HepG2 (cell line): ENCODE measurements around the gene SULT6B1. TPM values are rescaled to one million over a fixed set of nuclear protein-coding genes. Genes with fewer than 3 reads are reported as not detected.

ENCODE experiments used
- FOXA3 ChIP-seq: IDR thresholded peaks from 2 replicates; pipeline ENCODE4 v1.6.1; 2016; ENCODE audit warnings: missing genetic modification reagents, missing compliant biosample characterization
- MATR3 ChIP-seq: sonication (generic); formaldehyde crosslinking; IDR thresholded peaks from 2 replicates; pipeline ENCODE4 v1.4.0; 2020; ENCODE audit warnings: missing genetic modification reagents
- MLXIP ChIP-seq: sonication (generic); formaldehyde crosslinking; IDR thresholded peaks from 2 replicates; pipeline ENCODE4 v1.9.0; 2021; ENCODE audit warnings: missing genetic modification reagents, borderline replicate concordance
- NCOA1 ChIP-seq: sonication (generic); formaldehyde crosslinking; IDR thresholded peaks from 2 replicates; pipeline ENCODE4 v1.9.0; 2021; ENCODE audit warnings: missing genetic modification reagents
- NFYB ChIP-seq: sonication (generic); formaldehyde crosslinking; IDR thresholded peaks from 2 replicates; pipeline ENCODE4 v1.4.0; 2020; ENCODE audit warnings: missing genetic modification reagents
- SNRNP70 ChIP-seq: fragments of 200-400 bp; formaldehyde crosslinking; IDR thresholded peaks from 2 replicates; pipeline ENCODE4 v1.6.1; 2017; ENCODE audit warnings: mild to moderate bottlenecking, low read depth, low read length, moderate library complexity
- THYN1 ChIP-seq: sonication (generic); formaldehyde crosslinking; IDR thresholded peaks from 2 replicates; pipeline ENCODE4 v1.8.1; 2023; ENCODE audit warnings: low read depth, mild to moderate bottlenecking, moderate library complexity, missing genetic modification reagents, borderline replicate concordance
- ZNF138 ChIP-seq: sonication (generic); formaldehyde crosslinking; IDR thresholded peaks from 2 replicates; pipeline ENCODE4 v1.5.0; 2020; ENCODE audit warnings: mild to moderate bottlenecking, low read depth, missing genetic modification reagents
- ZNF24 ChIP-seq: fragments of 450-650 bp; IDR thresholded peaks from 2 replicates; pipeline ENCODE4 v1.6.1; 2017; ENCODE audit warnings: antibody characterized with exemption, mild to moderate bottlenecking
- ZNF296 ChIP-seq: sonication (generic); formaldehyde crosslinking; conservative IDR thresholded peaks from 2 replicates; pipeline ENCODE4 v1.5.0; 2020; ENCODE audit warnings: mild to moderate bottlenecking, missing genetic modification reagents
- ZNF510 ChIP-seq: sonication (generic); formaldehyde crosslinking; IDR thresholded peaks from 2 replicates; pipeline ENCODE4 v1.4.0; 2020; ENCODE audit warnings: low read depth, mild to moderate bottlenecking, missing genetic modification reagents
- ZNF547 ChIP-seq: sonication (generic); formaldehyde crosslinking; IDR thresholded peaks from 2 replicates; pipeline ENCODE4 v1.5.1; 2020; ENCODE audit warnings: mild to moderate bottlenecking, missing genetic modification reagents
- ZNF549 ChIP-seq: sonication (generic); formaldehyde crosslinking; IDR thresholded peaks from 2 replicates; pipeline ENCODE4 v1.5.0; 2020; ENCODE audit warnings: missing genetic modification reagents
- polyA plus RNA-seq, 8 experiments: library from polyadenylated mRNA; depleted of rRNA in 3 of 8; stranded (reverse) in 7 of 8; unstranded in 1 of 8; fragments of >200 nt; fragmentation: Illumina TruSeq in 4 of 8; extraction: Trizol in 4 of 8; gene quantifications; 2 replicates each; pipeline versions ENCODE4 v1.2.1 to v1.2.3, GENCODE V29; 2011 to 2016; ENCODE audit warnings: low read depth in 4 of 8, missing spikeins in 1 of 8, mixed read lengths in 1 of 8; ENCODE audit not compliant: insufficient read depth in 1 of 8
- total RNA-seq, 5 experiments: library from RNA; depleted of rRNA; stranded (reverse); fragments of >200 nt; fragmentation: Illumina TruSeq; extraction: Trizol; gene quantifications; 2 replicates each; pipeline ENCODE4 v1.2.3, GENCODE V29; 2016; ENCODE audit warnings: low read depth in 1 of 5
- TF ChIP-seq, protein P1 (sequence below): IDR thresholded peaks from 2 replicates; pipeline ENCODE4 v1.4.0; 2020; ENCODE audit warnings: mild to moderate bottlenecking, missing genetic modification reagents
- TF ChIP-seq, protein P2 (sequence below): IDR thresholded peaks from 2 replicates; pipeline ENCODE4 v1.6.1; 2016; ENCODE audit warnings: mild to moderate bottlenecking
- TF ChIP-seq, protein P3 (sequence below): sonication (generic); formaldehyde crosslinking; IDR thresholded peaks from 2 replicates; pipeline ENCODE4 v1.4.0; 2020; ENCODE audit warnings: missing genetic modification reagents
- TF ChIP-seq, protein P4 (sequence below): sonication (generic); formaldehyde crosslinking; IDR thresholded peaks from 2 replicates; pipeline ENCODE4 v1.5.0; 2020; ENCODE audit warnings: mild to moderate bottlenecking, missing genetic modification reagents, moderate library complexity

Gene SULT6B1
- total and polyA plus RNA-seq, 2 of the 13 experiments (the other 11 are each of a cell fraction or from before 2014, with no cell fraction given) = not detected

- TF ChIP-seq ZNF138 (CRISPR knock-in tag) = no peak
- no peak for TF ChIP-seq NFYB
- TF ChIP-seq, protein P1, sequence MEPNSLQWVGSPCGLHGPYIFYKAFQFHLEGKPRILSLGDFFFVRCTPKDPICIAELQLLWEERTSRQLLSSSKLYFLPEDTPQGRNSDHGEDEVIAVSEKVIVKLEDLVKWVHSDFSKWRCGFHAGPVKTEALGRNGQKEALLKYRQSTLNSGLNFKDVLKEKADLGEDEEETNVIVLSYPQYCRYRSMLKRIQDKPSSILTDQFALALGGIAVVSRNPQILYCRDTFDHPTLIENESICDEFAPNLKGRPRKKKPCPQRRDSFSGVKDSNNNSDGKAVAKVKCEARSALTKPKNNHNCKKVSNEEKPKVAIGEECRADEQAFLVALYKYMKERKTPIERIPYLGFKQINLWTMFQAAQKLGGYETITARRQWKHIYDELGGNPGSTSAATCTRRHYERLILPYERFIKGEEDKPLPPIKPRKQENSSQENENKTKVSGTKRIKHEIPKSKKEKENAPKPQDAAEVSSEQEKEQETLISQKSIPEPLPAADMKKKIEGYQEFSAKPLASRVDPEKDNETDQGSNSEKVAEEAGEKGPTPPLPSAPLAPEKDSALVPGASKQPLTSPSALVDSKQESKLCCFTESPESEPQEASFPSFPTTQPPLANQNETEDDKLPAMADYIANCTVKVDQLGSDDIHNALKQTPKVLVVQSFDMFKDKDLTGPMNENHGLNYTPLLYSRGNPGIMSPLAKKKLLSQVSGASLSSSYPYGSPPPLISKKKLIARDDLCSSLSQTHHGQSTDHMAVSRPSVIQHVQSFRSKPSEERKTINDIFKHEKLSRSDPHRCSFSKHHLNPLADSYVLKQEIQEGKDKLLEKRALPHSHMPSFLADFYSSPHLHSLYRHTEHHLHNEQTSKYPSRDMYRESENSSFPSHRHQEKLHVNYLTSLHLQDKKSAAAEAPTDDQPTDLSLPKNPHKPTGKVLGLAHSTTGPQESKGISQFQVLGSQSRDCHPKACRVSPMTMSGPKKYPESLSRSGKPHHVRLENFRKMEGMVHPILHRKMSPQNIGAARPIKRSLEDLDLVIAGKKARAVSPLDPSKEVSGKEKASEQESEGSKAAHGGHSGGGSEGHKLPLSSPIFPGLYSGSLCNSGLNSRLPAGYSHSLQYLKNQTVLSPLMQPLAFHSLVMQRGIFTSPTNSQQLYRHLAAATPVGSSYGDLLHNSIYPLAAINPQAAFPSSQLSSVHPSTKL (CRISPR knock-in tag) = peak; percentile 36; the same call in 1 of the 2 replicates
- no peak for TF ChIP-seq SNRNP70
- TF ChIP-seq ZNF549 (CRISPR knock-in tag) = no peak
- TF ChIP-seq, protein P2, sequence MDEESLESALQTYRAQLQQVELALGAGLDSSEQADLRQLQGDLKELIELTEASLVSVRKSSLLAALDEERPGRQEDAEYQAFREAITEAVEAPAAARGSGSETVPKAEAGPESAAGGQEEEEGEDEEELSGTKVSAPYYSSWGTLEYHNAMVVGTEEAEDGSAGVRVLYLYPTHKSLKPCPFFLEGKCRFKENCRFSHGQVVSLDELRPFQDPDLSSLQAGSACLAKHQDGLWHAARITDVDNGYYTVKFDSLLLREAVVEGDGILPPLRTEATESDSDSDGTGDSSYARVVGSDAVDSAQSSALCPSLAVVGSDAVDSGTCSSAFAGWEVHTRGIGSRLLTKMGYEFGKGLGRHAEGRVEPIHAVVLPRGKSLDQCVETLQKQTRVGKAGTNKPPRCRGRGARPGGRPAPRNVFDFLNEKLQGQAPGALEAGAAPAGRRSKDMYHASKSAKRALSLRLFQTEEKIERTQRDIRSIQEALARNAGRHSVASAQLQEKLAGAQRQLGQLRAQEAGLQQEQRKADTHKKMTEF (CRISPR knock-in tag) = peak; percentile 33; the same call in 1 of the 2 replicates
- peak; percentile 86; the same call in 1 of the 2 replicates for TF ChIP-seq ZNF510
- no peak for TF ChIP-seq ZNF296 (CRISPR knock-in tag)
- TF ChIP-seq THYN1 = no peak
- TF ChIP-seq MLXIP (CRISPR knock-in tag) = no peak
- no peak; the same call in 1 of the 2 replicates for TF ChIP-seq ZNF547
- TF ChIP-seq, protein P3, sequence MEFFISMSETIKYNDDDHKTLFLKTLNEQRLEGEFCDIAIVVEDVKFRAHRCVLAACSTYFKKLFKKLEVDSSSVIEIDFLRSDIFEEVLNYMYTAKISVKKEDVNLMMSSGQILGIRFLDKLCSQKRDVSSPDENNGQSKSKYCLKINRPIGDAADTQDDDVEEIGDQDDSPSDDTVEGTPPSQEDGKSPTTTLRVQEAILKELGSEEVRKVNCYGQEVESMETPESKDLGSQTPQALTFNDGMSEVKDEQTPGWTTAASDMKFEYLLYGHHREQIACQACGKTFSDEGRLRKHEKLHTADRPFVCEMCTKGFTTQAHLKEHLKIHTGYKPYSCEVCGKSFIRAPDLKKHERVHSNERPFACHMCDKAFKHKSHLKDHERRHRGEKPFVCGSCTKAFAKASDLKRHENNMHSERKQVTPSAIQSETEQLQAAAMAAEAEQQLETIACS (CRISPR knock-in tag) = no peak
- no peak for TF ChIP-seq FOXA3
- TF ChIP-seq, protein P4, sequence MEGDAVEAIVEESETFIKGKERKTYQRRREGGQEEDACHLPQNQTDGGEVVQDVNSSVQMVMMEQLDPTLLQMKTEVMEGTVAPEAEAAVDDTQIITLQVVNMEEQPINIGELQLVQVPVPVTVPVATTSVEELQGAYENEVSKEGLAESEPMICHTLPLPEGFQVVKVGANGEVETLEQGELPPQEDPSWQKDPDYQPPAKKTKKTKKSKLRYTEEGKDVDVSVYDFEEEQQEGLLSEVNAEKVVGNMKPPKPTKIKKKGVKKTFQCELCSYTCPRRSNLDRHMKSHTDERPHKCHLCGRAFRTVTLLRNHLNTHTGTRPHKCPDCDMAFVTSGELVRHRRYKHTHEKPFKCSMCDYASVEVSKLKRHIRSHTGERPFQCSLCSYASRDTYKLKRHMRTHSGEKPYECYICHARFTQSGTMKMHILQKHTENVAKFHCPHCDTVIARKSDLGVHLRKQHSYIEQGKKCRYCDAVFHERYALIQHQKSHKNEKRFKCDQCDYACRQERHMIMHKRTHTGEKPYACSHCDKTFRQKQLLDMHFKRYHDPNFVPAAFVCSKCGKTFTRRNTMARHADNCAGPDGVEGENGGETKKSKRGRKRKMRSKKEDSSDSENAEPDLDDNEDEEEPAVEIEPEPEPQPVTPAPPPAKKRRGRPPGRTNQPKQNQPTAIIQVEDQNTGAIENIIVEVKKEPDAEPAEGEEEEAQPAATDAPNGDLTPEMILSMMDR = peak; percentile 5; the same call in 1 of the 2 replicates
- TF ChIP-seq NCOA1 (CRISPR knock-in tag) = no peak; the same call in 1 of the 2 replicates
- no peak for TF ChIP-seq MATR3 (CRISPR knock-in tag)
- TF ChIP-seq ZNF24 = no peak
Measured at GRCh38 chr2:37156857-37157714, 31.4 kb downstream of the SULT6B1 start, which contains the start of gene EIF2AK2 (continued).
